Activated CD8-positive, alpha-beta T cell treated with anti-CD3 and anti-CD28 coated beads for 36 hours (primary cell): ENCODE results near the gene SETBP1. TPM values are rescaled to one million over a fixed set of nuclear protein-coding genes. Genes with fewer than 3 reads are reported as not detected.

ENCODE experiments used
- ATAC-seq: fragments of 200-7000 bp; cut with Tn5 transposase; one replicate; pipeline ENCODE4 v1.10.0; 2021; ENCODE audit warnings: mild to moderate bottlenecking, moderate library complexity
- CTCF ChIA-PET: fragments of 350-600 bp; sonication (Branson Sonifier 250); formaldehyde crosslinking; loops from one replicate; lab custom pipeline; 2021; ENCODE audit warnings: antibody characterized with exemption; lab: Charles Lee
- POLR2A ChIA-PET: fragments of 350-600 bp; sonication (Branson Sonifier 250); formaldehyde crosslinking; loops from one replicate; lab custom pipeline; 2021; ENCODE audit warnings: antibody characterized with exemption; lab: Charles Lee
- DNase-seq: peaks from one replicate; pipeline ENCODE4 v3.0.0-alpha.2; 2020
- H3K27ac Mint-ChIP-seq: one replicate; pipeline ENCODE4 v1.8.0; 2021; ENCODE audit warnings: mild to moderate bottlenecking, mixed read lengths
- H3K27me3 Mint-ChIP-seq: one replicate; pipeline ENCODE4 v1.8.0; 2021; ENCODE audit warnings: mixed read lengths
- H3K36me3 Mint-ChIP-seq: one replicate; pipeline ENCODE4 v1.8.0; 2021; ENCODE audit warnings: low read depth, mixed read lengths
- H3K4me1 Mint-ChIP-seq: one replicate; pipeline ENCODE4 v1.8.0; 2021; ENCODE audit warnings: low read depth, mixed read lengths
- H3K4me3 Mint-ChIP-seq: one replicate; pipeline ENCODE4 v1.8.0; 2021; ENCODE audit warnings: mild to moderate bottlenecking, moderate library complexity, mixed read lengths
- H3K9me3 Mint-ChIP-seq: one replicate; pipeline ENCODE4 v1.8.0; 2021; ENCODE audit warnings: mixed read lengths
- intact Hi-C: fragments of 100-400 bp; cut with micrococcal nuclease; formaldehyde crosslinking; loops from one replicate; pipeline ENCODE4 v1.10.0; 2022
- total RNA-seq, 2 experiments: library from RNA; stranded (reverse); gene quantifications; one replicate each; pipeline ENCODE4 v1.2.3, GENCODE V29; 2021
- TF ChIP-seq, protein P1 (sequence below): fragments of 200-600 bp; IDR thresholded peaks from one replicate; pipeline ENCODE4 v1.8.0; 2022; ENCODE audit warnings: antibody characterized with exemption, mild to moderate bottlenecking

Gene SETBP1
- total RNA-seq, 2 experiments from 2014 or later: 10.2 to 10.4 TPM

DNA sequence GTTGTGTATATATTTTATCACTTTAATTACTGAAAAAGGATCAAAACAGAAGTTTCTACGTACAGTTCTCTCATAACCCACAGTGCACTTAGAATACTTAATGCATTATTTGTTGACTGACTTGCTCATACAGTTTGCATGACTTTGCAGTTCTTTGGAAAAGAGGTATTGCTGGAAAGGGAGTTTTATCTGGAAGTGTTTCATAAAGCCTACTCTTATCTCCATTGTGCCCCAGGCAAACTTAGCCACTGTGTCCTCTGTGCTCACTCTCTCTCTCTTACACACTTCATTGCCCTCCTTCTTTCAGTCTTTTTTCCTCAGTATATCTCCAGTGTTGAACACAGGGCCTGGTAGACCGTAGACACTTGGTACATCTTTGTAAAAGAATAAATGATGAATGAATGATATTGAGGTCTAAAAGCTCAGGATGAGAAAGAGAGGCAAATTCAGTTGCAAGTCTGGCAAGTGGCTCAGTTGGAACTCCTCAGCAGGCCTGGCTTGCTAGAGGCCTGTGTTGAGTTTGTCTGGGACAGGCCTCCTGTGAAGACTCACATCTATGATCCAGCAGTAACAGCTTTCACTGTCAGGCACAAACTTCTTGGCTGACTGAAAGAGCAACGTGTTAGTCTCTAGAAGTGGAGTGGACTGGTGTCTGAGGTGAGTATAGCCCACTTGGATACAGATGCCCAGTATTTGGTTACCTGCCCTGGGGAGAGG, 56.1 kb downstream of the SETBP1 start:
- ATAC-seq: no peak
- DNase-seq: no peak
- ChIA-PET POLR2A (interaction anchor here (0.7 kb wide), 1 partner anchor 11 kb away, joined by 3 read pairs; no protein-coding TSS in a partner anchor), CTCF (no interaction called here)
- TF ChIP-seq, protein P1, sequence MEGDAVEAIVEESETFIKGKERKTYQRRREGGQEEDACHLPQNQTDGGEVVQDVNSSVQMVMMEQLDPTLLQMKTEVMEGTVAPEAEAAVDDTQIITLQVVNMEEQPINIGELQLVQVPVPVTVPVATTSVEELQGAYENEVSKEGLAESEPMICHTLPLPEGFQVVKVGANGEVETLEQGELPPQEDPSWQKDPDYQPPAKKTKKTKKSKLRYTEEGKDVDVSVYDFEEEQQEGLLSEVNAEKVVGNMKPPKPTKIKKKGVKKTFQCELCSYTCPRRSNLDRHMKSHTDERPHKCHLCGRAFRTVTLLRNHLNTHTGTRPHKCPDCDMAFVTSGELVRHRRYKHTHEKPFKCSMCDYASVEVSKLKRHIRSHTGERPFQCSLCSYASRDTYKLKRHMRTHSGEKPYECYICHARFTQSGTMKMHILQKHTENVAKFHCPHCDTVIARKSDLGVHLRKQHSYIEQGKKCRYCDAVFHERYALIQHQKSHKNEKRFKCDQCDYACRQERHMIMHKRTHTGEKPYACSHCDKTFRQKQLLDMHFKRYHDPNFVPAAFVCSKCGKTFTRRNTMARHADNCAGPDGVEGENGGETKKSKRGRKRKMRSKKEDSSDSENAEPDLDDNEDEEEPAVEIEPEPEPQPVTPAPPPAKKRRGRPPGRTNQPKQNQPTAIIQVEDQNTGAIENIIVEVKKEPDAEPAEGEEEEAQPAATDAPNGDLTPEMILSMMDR: no peak
- H3K9me3 Mint-ChIP-seq: no peaks in the 10 kb centered on the region
- no peak overlapping the region for H3K27ac Mint-ChIP-seq
- peaks cover 8% of the 10 kb centered on the region for H3K27me3 Mint-ChIP-seq
- H3K36me3 Mint-ChIP-seq: peaks cover 2% of the 10 kb centered on the region
- H3K4me1 Mint-ChIP-seq: peaks cover 18% of the 10 kb centered on the region
- intact Hi-C loops: no loop called here
- no peak overlapping the region for H3K4me3 Mint-ChIP-seq

DNA sequence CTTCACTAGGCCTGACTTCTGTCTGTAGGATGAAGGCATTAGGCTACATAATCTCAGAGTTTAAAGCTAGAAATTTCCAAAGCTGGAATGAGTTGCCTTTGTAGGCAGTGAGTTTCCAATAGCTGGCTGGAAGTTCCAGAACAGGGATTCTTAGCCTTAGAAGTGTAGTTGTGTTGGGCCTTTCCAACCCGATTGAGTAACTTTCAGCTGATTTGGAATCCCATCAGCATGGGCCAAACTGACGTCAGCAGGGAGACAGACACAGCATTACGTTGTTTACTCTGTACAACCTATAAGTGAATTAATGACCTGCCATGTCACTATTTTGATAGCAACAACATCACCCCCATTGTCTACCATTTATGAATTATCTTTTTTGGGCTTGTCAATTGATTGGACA, 56.9 kb downstream of the SETBP1 start:
- Mint-ChIP-seq H3K27me3 (peaks cover 8% of the 10 kb centered on the region), H3K4me1 (peaks cover 13% of the 10 kb centered on the region), H3K4me3 (no peak overlapping the region), H3K27ac (no peak overlapping the region), H3K36me3 (peaks cover 2% of the 10 kb centered on the region), H3K9me3 (no peaks in the 10 kb centered on the region)
- ATAC-seq: no peak
- ChIA-PET POLR2A (interaction anchor here (1.2 kb wide), 1 partner anchor 9 kb away, joined by 3 read pairs; no protein-coding TSS in a partner anchor), CTCF (interaction anchor here (1.1 kb wide), 1 partner anchor 9 kb away, joined by 3 read pairs; no protein-coding TSS in a partner anchor)
- DNase-seq: no peak
- TF ChIP-seq, protein P1: no peak
- intact Hi-C loops: no loop called here

DNA sequence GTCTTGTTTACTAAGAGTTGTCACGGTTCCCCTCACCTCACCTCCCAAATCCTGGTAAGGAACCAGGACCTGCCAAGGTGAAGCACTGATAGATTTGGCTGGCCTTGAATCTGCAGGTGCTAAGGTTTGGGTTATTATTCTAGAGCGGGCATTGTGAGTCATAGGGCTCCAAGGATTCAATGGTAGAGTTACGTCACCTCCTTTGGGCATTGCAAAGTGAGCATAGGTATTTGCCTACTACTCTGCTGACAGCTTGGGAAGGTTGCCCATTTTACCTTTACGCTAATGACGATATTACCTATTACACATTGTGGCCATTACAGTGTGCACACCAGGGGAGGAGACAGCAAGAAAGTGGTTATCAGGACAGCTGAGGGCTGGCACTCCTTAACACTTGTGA, 59.3 kb downstream of the SETBP1 start:
- no peak overlapping the region for H3K27ac Mint-ChIP-seq
- DNase-seq (no peak), ATAC-seq (no peak)
- H3K36me3 Mint-ChIP-seq: peaks cover 2% of the 10 kb centered on the region
- TF ChIP-seq, protein P1: no peak
- ChIA-PET CTCF (no interaction called here), POLR2A (no interaction called here)
- peaks cover 2% of the 10 kb centered on the region for H3K4me1 Mint-ChIP-seq
- no peaks in the 10 kb centered on the region for H3K9me3 Mint-ChIP-seq
- intact Hi-C loops: no loop called here
- no peak overlapping the region for H3K4me3 Mint-ChIP-seq
- H3K27me3 Mint-ChIP-seq: peaks cover 10% of the 10 kb centered on the region

DNA sequence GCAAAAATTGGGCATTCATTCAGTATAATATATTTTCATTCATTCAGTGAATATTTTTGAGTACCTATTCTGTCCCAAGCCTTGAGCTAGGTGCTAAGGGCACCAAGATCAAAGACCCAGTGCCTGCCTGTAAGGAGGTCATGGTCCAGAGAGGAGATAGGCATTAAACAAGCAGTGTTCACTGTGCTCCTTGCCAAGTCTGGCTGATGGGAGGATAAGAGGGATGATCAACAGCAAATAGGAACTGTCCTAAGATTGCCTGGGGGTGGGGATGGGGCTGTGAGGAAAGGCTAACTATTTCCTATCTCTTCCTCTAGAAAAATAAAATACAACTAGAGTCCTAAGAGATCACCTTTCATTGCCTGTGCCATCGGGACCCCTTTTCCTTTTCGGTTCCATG, 60.4 kb downstream of the SETBP1 start:
- CTCF ChIA-PET: no interaction called here
- peaks cover 2% of the 10 kb centered on the region for H3K36me3 Mint-ChIP-seq

DNA sequence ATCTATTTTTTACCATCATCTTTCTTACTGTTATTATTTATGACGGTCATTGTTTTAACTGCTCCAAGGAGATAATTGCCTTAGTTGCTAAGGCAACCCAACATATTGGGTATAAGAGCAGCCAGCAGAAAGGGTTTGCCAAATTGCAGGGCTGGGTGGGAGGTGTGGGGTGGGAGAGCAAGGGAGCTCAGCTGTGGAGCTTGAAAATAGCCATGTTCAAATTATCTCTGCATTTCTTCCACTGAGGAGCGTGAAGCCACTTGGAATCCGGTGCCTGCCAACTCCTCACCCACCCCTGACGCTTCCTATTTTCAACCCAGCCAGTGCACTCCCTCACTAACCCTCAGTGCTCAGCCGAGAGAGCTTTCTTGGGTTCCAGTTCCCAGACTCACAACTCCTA, 60.8 kb downstream of the SETBP1 start:
- ChIA-PET POLR2A (no interaction called here), CTCF (no interaction called here)
- Mint-ChIP-seq H3K9me3 (no peaks in the 10 kb centered on the region), H3K4me1 (peaks cover 2% of the 10 kb centered on the region), H3K27ac (no peak overlapping the region), H3K27me3 (peaks cover 10% of the 10 kb centered on the region), H3K4me3 (no peak overlapping the region), H3K36me3 (peaks cover 2% of the 10 kb centered on the region)
- TF ChIP-seq, protein P1: no peak
- no peak for DNase-seq
- ATAC-seq: no peak
- intact Hi-C loops: no loop called here

More for the DNA sequence above, 60.4 kb downstream of the SETBP1 start:
- POLR2A ChIA-PET: no interaction called here
- Mint-ChIP-seq H3K4me1 (peaks cover 2% of the 10 kb centered on the region), H3K27ac (no peak overlapping the region), H3K9me3 (no peaks in the 10 kb centered on the region), H3K27me3 (peaks cover 10% of the 10 kb centered on the region), H3K4me3 (no peak overlapping the region)
- no peak for ATAC-seq
- intact Hi-C loops: no loop called here
- TF ChIP-seq, protein P1: no peak
- no peak for DNase-seq
